Measurements from ENCODE around the gene RUNX1.

- TF ChIP-seq CTCF (conservative IDR thresholded peaks at IDR 0.05; ENCODE audit: low read depth, low read length) (no peak), EZH2 (IDR thresholded peaks at IDR 0.05; ENCODE audit: borderline replicate concordance, low read depth, low read length, poor library complexity, severe bottlenecking) (no peak)
These were observed 251.9 kb downstream of the RUNX1 start for GRCh38 chr21:34797201-34797525.

Measured in A673 (cell line).